Activated CD8-positive, alpha-beta T cell treated with anti-CD3 and anti-CD28 coated beads, Interleukin-2, amount 10 ng/mL, durations not matched to agents 7 days and 5 days (primary cell): ENCODE results near the gene KCNH8. TPM values are rescaled to one million over a fixed set of nuclear protein-coding genes. Genes with fewer than 3 reads are reported as not detected.

Experiments
- ATAC-seq: fragments of 150-1000 bp; cut with Tn5 transposase; one replicate; pipeline ENCODE4 v1.10.0; 2021; ENCODE audit warnings: moderate library complexity
- CTCF ChIA-PET: fragments of 350-600 bp; sonication (Branson Sonifier 250); formaldehyde crosslinking; loops from one replicate; lab custom pipeline; 2021; ENCODE audit warnings: antibody characterized with exemption; lab: Charles Lee
- POLR2A ChIA-PET: fragments of 350-600 bp; sonication (Branson Sonifier 250); formaldehyde crosslinking; loops from one replicate; lab custom pipeline; 2021; ENCODE audit warnings: antibody characterized with exemption; lab: Charles Lee
- DNase-seq: peaks from one replicate; pipeline ENCODE4 v3.0.0-alpha.2; 2020
- H3K27ac Mint-ChIP-seq: one replicate; pipeline ENCODE4 v1.8.0; 2021; ENCODE audit warnings: mild to moderate bottlenecking, mixed read lengths
- H3K27me3 Mint-ChIP-seq: one replicate; pipeline ENCODE4 v1.8.0; 2021; ENCODE audit warnings: low read depth, mixed read lengths
- H3K36me3 Mint-ChIP-seq: one replicate; pipeline ENCODE4 v1.8.0; 2021; ENCODE audit warnings: low read depth, mixed read lengths
- H3K4me1 Mint-ChIP-seq: one replicate; pipeline ENCODE4 v1.8.0; 2021; ENCODE audit warnings: low read depth, mixed read lengths
- H3K4me3 Mint-ChIP-seq: one replicate; pipeline ENCODE4 v1.8.0; 2021; ENCODE audit warnings: mild to moderate bottlenecking, mixed read lengths
- H3K9me3 Mint-ChIP-seq: one replicate; pipeline ENCODE4 v1.8.0; 2022; ENCODE audit warnings: mixed read lengths; ENCODE audit not compliant: insufficient read depth
- total RNA-seq, 2 experiments: library from RNA; stranded (reverse); gene quantifications; one replicate each; pipeline ENCODE4 v1.2.3, GENCODE V29; 2021

The KCNH8 gene
- total RNA-seq, 2 experiments from 2014 or later: not detected

DNA sequence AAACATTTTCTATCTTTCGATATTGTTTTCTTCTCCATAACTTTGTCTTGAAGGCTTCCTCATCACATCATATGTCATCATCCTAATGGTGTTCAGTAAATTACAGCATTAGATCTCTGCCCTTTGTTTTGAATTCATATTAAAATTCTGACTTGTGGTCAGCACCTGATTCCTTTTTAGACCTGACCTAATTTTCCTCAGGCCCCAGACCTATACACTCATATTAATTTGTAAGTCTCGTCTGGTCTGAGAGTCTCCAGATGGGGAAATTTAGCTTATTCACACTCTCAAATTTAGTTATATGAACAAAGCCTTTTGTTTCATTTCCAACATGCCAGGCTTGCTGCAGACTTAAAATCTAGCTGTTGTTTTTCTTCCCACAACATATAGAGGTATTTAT lies 248.4 kb downstream of the KCNH8 start:
- Mint-ChIP-seq H3K27ac (no peak overlapping the region), H3K4me3 (no peak overlapping the region), H3K4me1 (no peaks in the 10 kb centered on the region), H3K36me3 (no peaks in the 10 kb centered on the region), H3K9me3 (no peaks in the 10 kb centered on the region), H3K27me3 (no peaks in the 10 kb centered on the region)
- ATAC-seq: no peak
- CTCF ChIA-PET: no interaction called here
- no peak for DNase-seq
- POLR2A ChIA-PET: no interaction called here

GRCh38 chr3:19399356-19399755 lies 251.0 kb downstream of the KCNH8 start:
- Mint-ChIP-seq H3K36me3 (no peaks in the 10 kb centered on the region), H3K4me1 (no peaks in the 10 kb centered on the region), H3K9me3 (no peaks in the 10 kb centered on the region), H3K27ac (no peak overlapping the region), H3K4me3 (no peak overlapping the region), H3K27me3 (no peaks in the 10 kb centered on the region)
- ChIA-PET CTCF (no interaction called here), POLR2A (no interaction called here)
- DNase-seq (no peak), ATAC-seq (no peak)

- ATAC-seq: no peak
- no peaks in the 10 kb centered on the region for H3K27me3 Mint-ChIP-seq
- no peak overlapping the region for H3K4me3 Mint-ChIP-seq
Observed at GRCh38 chr3:19399836-19400235, 251.5 kb downstream of the KCNH8 start.

GRCh38 chr3:19420159-19420558 lies 271.8 kb downstream of the KCNH8 start:
- Mint-ChIP-seq H3K36me3 (no peaks in the 10 kb centered on the region), H3K27me3 (no peaks in the 10 kb centered on the region), H3K4me3 (no peak overlapping the region), H3K4me1 (peaks cover 5% of the 10 kb centered on the region), H3K9me3 (no peaks in the 10 kb centered on the region), H3K27ac (no peak overlapping the region)
- no peak for DNase-seq
- ATAC-seq: no peak
- ChIA-PET CTCF (no interaction called here), POLR2A (no interaction called here)

More at GRCh38 chr3:19399836-19400235, 251.5 kb downstream of the KCNH8 start:
- CTCF ChIA-PET: no interaction called here
- POLR2A ChIA-PET: no interaction called here
- Mint-ChIP-seq H3K27ac (no peak overlapping the region), H3K9me3 (no peaks in the 10 kb centered on the region), H3K36me3 (no peaks in the 10 kb centered on the region), H3K4me1 (no peaks in the 10 kb centered on the region)
- DNase-seq: no peak

GRCh38 chr3:19425825-19426224 lies 277.5 kb downstream of the KCNH8 start:
- H3K27me3 Mint-ChIP-seq: peaks cover 2% of the 10 kb centered on the region
- peak overlapping the region; percentile 37 for H3K27ac Mint-ChIP-seq
- ChIA-PET POLR2A (no interaction called here), CTCF (no interaction called here)
- H3K4me3 Mint-ChIP-seq: no peak overlapping the region
- no peaks in the 10 kb centered on the region for H3K36me3 Mint-ChIP-seq
- no peaks in the 10 kb centered on the region for H3K9me3 Mint-ChIP-seq
- ATAC-seq (no peak), DNase-seq (no peak)
- H3K4me1 Mint-ChIP-seq: peaks cover 22% of the 10 kb centered on the region

DNA sequence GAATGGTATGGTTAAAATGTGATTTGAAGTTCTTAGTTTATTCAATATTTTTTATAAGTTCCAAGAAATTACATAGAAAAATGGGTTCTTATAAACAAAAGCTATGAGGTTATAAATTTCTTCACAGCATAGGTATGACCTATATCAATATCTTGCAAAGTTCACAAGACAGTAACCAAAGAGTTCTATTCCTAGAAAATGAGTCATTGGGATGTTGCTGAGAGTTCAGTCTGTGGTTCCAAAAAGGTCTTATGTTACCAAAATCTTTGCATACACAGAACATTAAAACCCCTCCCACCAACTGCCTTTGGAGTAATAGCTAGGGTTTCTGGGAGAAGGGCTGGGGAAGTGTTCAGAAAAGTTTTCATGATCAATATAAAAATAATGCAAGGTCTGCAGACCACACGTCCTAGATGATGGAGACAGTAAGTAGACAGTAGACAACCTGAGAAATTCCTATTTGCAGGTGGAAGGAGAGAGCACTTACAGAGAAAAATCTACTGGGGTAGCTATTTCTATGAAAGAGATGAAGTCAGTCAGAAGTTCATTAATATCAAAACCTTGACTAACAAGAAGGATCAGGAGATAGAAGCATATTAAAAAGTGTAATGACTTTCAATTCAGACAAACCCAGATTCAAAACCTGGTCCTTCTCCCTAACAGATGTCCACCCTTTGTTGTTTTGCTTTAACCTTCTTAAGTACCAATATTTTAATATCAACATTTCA lies 279.3 kb downstream of the KCNH8 start:
- DNase-seq (no peak), ATAC-seq (no peak)
- Mint-ChIP-seq H3K27ac (no peak overlapping the region), H3K4me3 (no peak overlapping the region), H3K36me3 (no peaks in the 10 kb centered on the region), H3K27me3 (peaks cover 2% of the 10 kb centered on the region), H3K4me1 (peaks cover 22% of the 10 kb centered on the region), H3K9me3 (peaks cover 8% of the 10 kb centered on the region)
- ChIA-PET CTCF (no interaction called here), POLR2A (no interaction called here)

DNA sequence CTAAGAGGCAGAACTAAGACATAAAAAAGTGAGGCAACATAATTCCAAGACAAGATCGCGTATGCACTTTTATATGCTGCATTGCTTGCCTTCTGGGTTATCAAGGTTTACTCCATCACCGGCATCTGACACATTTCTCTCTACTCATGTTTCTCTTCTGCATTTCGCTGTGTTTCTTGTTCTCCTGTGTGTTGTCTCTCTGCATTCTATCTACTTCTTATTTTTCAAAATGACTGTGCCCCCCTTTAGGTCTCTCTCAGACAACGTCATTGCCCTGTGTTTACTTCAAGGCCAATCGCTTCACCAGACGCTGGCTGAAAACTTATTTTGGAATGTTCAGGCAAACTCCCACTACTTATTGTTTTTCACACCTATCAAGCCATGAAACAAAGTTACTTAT lies 280.4 kb downstream of the KCNH8 start:
- H3K4me3 Mint-ChIP-seq: no peak overlapping the region
- H3K9me3 Mint-ChIP-seq: peaks cover 8% of the 10 kb centered on the region
- H3K27ac Mint-ChIP-seq: no peak overlapping the region
- ChIA-PET POLR2A (no interaction called here), CTCF (no interaction called here)
- no peak for ATAC-seq
- peaks cover 22% of the 10 kb centered on the region for H3K4me1 Mint-ChIP-seq
- no peaks in the 10 kb centered on the region for H3K36me3 Mint-ChIP-seq
- peaks cover 2% of the 10 kb centered on the region for H3K27me3 Mint-ChIP-seq
- DNase-seq: no peak

- ATAC-seq (no peak), DNase-seq (no peak)
- ChIA-PET POLR2A (no interaction called here), CTCF (interaction anchor here (0.7 kb wide), 1 partner anchor 200 kb away, joined by 3 read pairs; no protein-coding TSS in a partner anchor)
- Mint-ChIP-seq H3K9me3 (peaks cover 8% of the 10 kb centered on the region), H3K4me1 (peaks cover 2% of the 10 kb centered on the region), H3K27ac (no peak overlapping the region), H3K27me3 (peaks cover 2% of the 10 kb centered on the region), H3K36me3 (no peaks in the 10 kb centered on the region), H3K4me3 (no peak overlapping the region)
Observed at GRCh38 chr3:19432669-19433068, 284.4 kb downstream of the KCNH8 start.

- Mint-ChIP-seq H3K27me3 (no peaks in the 10 kb centered on the region), H3K27ac (no peak overlapping the region), H3K9me3 (peaks cover 4% of the 10 kb centered on the region), H3K36me3 (no peaks in the 10 kb centered on the region), H3K4me1 (no peaks in the 10 kb centered on the region), H3K4me3 (no peak overlapping the region)
- ATAC-seq: no peak
- no peak for DNase-seq
- POLR2A ChIA-PET: no interaction called here
- CTCF ChIA-PET: no interaction called here
Observed at GRCh38 chr3:19436746-19437145, 288.4 kb downstream of the KCNH8 start.

GRCh38 chr3:19439944-19440343 lies 291.6 kb downstream of the KCNH8 start:
- no peaks in the 10 kb centered on the region for H3K9me3 Mint-ChIP-seq
- no peak for DNase-seq

GRCh38 chr3:19446138-19446537 lies 297.8 kb downstream of the KCNH8 start:
- ChIA-PET POLR2A (no interaction called here), CTCF (no interaction called here)
- DNase-seq: no peak
- Mint-ChIP-seq H3K9me3 (no peaks in the 10 kb centered on the region), H3K27ac (no peak overlapping the region), H3K27me3 (no peaks in the 10 kb centered on the region), H3K4me3 (no peak overlapping the region), H3K4me1 (peaks cover 9% of the 10 kb centered on the region), H3K36me3 (no peaks in the 10 kb centered on the region)
- ATAC-seq: no peak

More at GRCh38 chr3:19439944-19440343, 291.6 kb downstream of the KCNH8 start:
- POLR2A ChIA-PET: no interaction called here
- Mint-ChIP-seq H3K4me1 (no peaks in the 10 kb centered on the region), H3K4me3 (no peak overlapping the region), H3K36me3 (no peaks in the 10 kb centered on the region), H3K27ac (no peak overlapping the region), H3K27me3 (no peaks in the 10 kb centered on the region)
- ATAC-seq: no peak
- CTCF ChIA-PET: no interaction called here

DNA sequence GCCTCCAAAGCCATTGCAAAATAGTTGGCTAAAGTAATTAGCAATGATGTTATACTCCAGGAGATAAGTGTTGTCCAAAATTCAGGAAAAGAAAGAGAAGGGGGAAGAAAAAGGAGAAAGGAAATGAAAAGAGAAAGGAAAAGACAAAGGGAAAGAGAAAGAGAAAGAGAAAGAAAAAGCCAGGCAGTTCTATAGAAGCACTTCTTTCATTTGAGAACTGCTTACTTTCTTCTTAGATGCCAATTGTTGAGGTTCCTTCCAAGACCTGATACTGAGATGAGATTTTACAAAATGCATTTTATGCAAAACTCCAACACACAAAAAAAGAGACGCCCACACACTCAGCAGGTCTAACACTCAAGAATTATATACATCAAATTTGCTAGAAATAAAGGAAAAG lies 298.4 kb downstream of the KCNH8 start:
- no peak for DNase-seq
- peak overlapping the region; percentile 28 for H3K27ac Mint-ChIP-seq
- ChIA-PET CTCF (no interaction called here), POLR2A (no interaction called here)
- H3K4me3 Mint-ChIP-seq: peak overlapping the region; percentile 24
- H3K36me3 Mint-ChIP-seq: no peaks in the 10 kb centered on the region
- H3K27me3 Mint-ChIP-seq: no peaks in the 10 kb centered on the region
- peaks cover 9% of the 10 kb centered on the region for H3K4me1 Mint-ChIP-seq
- no peak for ATAC-seq
- H3K9me3 Mint-ChIP-seq: no peaks in the 10 kb centered on the region

- Mint-ChIP-seq H3K4me1 (no peaks in the 10 kb centered on the region), H3K9me3 (no peaks in the 10 kb centered on the region), H3K27me3 (no peaks in the 10 kb centered on the region), H3K4me3 (no peak overlapping the region), H3K27ac (no peak overlapping the region), H3K36me3 (no peaks in the 10 kb centered on the region)
- ChIA-PET POLR2A (no interaction called here), CTCF (no interaction called here)
- DNase-seq (no peak), ATAC-seq (no peak)
Observed at GRCh38 chr3:19455546-19455945, 307.2 kb downstream of the KCNH8 start.
